Transverse colon (tissue), 4 donors: ENCODE measurements around the gene FANCE.
A peak's percentile ranks its signal among the peaks of the same experiment; 100 is the strongest.

Experiments used
- POLR2A ChIP-seq: fragments of 450-650 bp; IDR thresholded peaks from one replicate; pipeline ENCODE4 v1.6.1; 2016; ENCODE audit warnings: antibody characterized with exemption, mild to moderate bottlenecking, moderate library complexity
- POLR2AphosphoS5 ChIP-seq, 3 donors: sonication (generic); formaldehyde crosslinking; IDR thresholded peaks; one replicate each; pipeline ENCODE4 v1.6.1; 2016; ENCODE audit warnings: antibody characterized with exemption in 3 of 3
- TF ChIP-seq, protein P1 (sequence below), 5 experiments: fragments of 200-600 bp in 3 of 5; fragments of 450-650 bp in 2 of 5; sonication (generic) in 3 of 5; IDR thresholded peaks; 1 replicate in 2 of 5; 2 replicates in 3 of 5; pipeline ENCODE4 v1.5.1; 2016 to 2017; ENCODE audit warnings: antibody characterized with exemption in 5 of 5, inconsistent platforms in 3 of 5, mild to moderate bottlenecking in 2 of 5, moderate library complexity in 1 of 5

DNA sequence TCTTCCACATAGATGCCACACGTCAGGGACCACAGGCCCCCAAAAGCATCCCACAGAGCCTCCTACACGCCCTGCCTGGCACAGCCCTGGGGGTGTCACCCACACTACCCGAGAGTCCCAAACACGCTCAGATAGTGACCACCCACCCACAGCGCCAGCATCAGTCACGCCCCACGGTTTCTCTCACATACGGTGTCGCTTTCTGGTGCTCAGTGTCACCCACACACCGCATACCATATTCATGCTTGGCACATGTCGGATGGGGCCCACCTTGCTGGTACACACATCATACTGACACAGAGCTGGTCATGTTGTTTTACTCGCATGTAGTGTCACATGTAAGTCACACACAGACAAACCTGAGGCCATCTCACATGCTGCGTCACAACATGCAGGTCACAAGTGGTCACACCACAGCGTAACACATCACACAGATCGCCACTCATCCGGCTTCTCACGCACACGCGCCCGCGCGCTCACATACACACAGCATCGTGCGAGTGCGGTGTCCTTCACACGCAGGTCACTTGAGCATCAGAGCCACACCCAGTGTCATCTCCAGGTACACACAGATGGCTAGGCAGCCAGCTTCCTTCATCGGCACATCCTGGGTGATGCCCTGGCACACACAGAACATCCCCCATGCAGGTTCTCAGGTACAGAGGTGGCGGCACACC lies 41.3 kb downstream of the FANCE start:
- TF ChIP-seq, protein P1, sequence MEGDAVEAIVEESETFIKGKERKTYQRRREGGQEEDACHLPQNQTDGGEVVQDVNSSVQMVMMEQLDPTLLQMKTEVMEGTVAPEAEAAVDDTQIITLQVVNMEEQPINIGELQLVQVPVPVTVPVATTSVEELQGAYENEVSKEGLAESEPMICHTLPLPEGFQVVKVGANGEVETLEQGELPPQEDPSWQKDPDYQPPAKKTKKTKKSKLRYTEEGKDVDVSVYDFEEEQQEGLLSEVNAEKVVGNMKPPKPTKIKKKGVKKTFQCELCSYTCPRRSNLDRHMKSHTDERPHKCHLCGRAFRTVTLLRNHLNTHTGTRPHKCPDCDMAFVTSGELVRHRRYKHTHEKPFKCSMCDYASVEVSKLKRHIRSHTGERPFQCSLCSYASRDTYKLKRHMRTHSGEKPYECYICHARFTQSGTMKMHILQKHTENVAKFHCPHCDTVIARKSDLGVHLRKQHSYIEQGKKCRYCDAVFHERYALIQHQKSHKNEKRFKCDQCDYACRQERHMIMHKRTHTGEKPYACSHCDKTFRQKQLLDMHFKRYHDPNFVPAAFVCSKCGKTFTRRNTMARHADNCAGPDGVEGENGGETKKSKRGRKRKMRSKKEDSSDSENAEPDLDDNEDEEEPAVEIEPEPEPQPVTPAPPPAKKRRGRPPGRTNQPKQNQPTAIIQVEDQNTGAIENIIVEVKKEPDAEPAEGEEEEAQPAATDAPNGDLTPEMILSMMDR (IDR thresholded peaks at IDR 0.05): no peak
- TF ChIP-seq POLR2AphosphoS5 (IDR thresholded peaks at IDR 0.05) (peak in 1 of 3 donors; percentile 6), POLR2A (no peak)
